Bronchial epithelial cell (primary cell): Measurements from ENCODE around the gene RDH13. TPM values are rescaled to one million over a fixed set of nuclear protein-coding genes. Genes with fewer than 3 reads are reported as not detected.
"Not testable (repeated sequence)": the region's sequence is repeated elsewhere in the genome, so short reads cannot be mapped to it uniquely, and the experiment has no call there.

ENCODE experiments used
- DNase-seq: peaks from one replicate; pipeline ENCODE4 v3.0.0-alpha.2; 2010; ENCODE audit warnings: low read depth
- FAIRE-seq: peaks from 2 replicates; lab custom pipeline; 2011; peaks lifted over from hg19 to GRCh38; lab: Jason Lieb, UNC
- H3K27me3 ChIP-seq: 2 replicates; pipeline ENCODE4 v1.5.1; 2011; ENCODE audit warnings: low read length; ENCODE audit not compliant: control insufficient read depth, insufficient read depth
- H3K36me3 ChIP-seq: 2 replicates; pipeline ENCODE4 v1.5.1; 2011; ENCODE audit warnings: low read length; ENCODE audit not compliant: control insufficient read depth, insufficient read depth
- H3K4me3 ChIP-seq: 2 replicates; pipeline ENCODE4 v1.5.1; 2011; ENCODE audit warnings: mild to moderate bottlenecking, low read depth, low read length, control low read depth
- total RNA-seq: library from RNA; depleted of rRNA; stranded (reverse); fragments of >200 nt; gene quantifications from 2 replicates; pipeline ENCODE4 v1.2.1, GENCODE V29; 2014
- TF ChIP-seq, protein P1 (sequence below): IDR thresholded peaks from 2 replicates; pipeline ENCODE4 v1.5.1; 2011; ENCODE audit warnings: mild to moderate bottlenecking, moderate library complexity, low read length, control low read depth, inconsistent platforms; ENCODE audit not compliant: insufficient read depth, severe bottlenecking

Gene RDH13
- total RNA-seq: 23.7 and 37.0 TPM in 2 replicates

DNA sequence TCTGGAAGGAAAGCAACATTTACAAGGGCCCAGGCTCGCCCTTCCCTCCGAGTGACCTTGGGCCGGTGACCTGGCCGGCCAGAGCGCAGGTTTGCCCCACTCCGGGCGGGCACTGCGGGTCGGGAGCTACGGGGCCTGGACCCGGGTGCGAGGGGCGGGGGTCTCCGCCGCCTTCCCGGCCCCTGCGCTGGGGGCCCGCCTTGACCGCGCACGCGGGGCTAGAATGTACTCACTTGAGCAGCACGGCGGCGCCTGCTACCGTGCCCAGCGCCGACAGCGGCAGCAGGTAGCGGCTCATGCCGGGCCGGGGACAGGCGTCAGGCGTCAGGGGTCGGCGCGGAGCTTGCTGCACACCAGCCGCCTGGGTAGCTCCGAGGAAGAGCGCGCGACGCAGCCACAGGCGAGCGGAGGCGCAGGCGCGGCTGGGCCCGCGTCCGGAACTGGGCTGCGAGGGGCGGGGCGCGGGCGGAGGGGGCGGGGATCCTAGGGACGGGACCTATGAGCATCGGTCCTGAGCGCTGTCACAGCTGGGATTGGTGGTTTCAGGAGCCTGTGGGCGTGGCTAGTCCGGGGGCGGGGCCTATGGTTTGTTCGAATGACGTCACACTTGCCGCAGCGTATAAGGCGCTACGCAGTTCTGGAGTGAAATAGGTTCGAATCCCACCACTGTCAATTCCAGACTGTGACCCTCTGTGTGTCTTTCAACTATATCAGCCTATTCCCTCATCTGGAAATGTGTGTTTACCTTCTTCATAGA lies at the start of gene RDH13:
Gene RDH13, minus strand, starts transcription at position 414 of the 757 bp plus-strand sequence. Its CDS starts 116 bp downstream, at position 298.
- peaks cover 3% of the 10 kb centered on the region for H3K36me3 ChIP-seq
- TF ChIP-seq, protein P1, sequence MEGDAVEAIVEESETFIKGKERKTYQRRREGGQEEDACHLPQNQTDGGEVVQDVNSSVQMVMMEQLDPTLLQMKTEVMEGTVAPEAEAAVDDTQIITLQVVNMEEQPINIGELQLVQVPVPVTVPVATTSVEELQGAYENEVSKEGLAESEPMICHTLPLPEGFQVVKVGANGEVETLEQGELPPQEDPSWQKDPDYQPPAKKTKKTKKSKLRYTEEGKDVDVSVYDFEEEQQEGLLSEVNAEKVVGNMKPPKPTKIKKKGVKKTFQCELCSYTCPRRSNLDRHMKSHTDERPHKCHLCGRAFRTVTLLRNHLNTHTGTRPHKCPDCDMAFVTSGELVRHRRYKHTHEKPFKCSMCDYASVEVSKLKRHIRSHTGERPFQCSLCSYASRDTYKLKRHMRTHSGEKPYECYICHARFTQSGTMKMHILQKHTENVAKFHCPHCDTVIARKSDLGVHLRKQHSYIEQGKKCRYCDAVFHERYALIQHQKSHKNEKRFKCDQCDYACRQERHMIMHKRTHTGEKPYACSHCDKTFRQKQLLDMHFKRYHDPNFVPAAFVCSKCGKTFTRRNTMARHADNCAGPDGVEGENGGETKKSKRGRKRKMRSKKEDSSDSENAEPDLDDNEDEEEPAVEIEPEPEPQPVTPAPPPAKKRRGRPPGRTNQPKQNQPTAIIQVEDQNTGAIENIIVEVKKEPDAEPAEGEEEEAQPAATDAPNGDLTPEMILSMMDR: no peak
- H3K4me3 ChIP-seq: peak within 1 kb of the TSS; percentile 63
- no peak for FAIRE-seq
- peak; percentile 86 for DNase-seq
- peaks cover 2% of the 10 kb centered on the region for H3K27me3 ChIP-seq

GRCh38 chr19:55112246-55112776 lies 49.4 kb upstream of the RDH13 start:
- TF ChIP-seq, protein P1: no peak
- H3K27me3 ChIP-seq: no peaks in the 10 kb centered on the region
- FAIRE-seq (no peak), DNase-seq (no peak)
- no peak overlapping the region for H3K4me3 ChIP-seq
- H3K36me3 ChIP-seq: peaks cover 7% of the 10 kb centered on the region

- no peaks in the 10 kb centered on the region for H3K27me3 ChIP-seq
- DNase-seq (no peak), FAIRE-seq (no peak)
- TF ChIP-seq, protein P1: no peak
- no peak overlapping the region for H3K4me3 ChIP-seq
- H3K36me3 ChIP-seq: peaks cover 7% of the 10 kb centered on the region
Measured at GRCh38 chr19:55111238-55111831, 48.4 kb upstream of the RDH13 start.

DNA sequence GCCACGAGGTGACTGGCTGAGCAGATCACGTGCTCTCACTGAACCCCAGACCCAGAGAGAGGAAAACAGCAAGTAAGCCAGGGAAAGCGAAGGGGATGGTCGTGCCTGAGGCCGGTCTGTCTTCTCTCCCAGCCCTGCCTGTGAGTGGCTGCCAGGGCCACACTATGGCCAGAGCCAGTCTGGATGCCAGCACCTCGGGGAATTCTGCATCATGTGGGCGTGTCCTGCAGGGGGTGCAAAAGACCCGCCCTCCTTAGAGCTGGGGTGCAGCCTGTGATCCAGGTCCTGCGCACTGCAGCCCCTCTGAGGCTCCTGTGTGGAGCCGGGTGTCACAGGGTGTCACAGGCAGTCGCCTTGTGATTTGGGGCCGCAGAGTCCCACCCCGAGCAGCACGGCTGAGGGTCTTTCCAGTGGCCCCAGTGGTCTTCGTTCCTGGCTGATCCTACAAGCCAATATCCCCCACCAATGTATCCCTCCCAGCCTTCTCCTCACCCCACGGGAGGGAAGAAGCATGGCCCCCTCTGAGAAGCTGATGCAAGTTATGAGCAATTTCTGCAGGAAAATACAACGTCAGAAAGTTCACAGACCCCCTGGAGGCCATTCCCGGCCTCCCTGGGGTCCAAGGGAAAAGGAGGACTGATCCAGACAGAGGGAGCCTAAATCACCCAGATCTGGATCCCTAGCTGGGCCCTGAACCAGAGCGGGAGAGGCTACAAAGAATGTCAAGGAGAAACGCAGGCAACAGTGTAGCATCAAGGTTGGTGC lies 46.8 kb upstream of the RDH13 start:
- TF ChIP-seq, protein P1: no peak
- DNase-seq (no peak), FAIRE-seq (no peak)
- Histone ChIP-seq H3K27me3 (no peaks in the 10 kb centered on the region), H3K36me3 (peaks cover 7% of the 10 kb centered on the region), H3K4me3 (no peak overlapping the region)

DNA sequence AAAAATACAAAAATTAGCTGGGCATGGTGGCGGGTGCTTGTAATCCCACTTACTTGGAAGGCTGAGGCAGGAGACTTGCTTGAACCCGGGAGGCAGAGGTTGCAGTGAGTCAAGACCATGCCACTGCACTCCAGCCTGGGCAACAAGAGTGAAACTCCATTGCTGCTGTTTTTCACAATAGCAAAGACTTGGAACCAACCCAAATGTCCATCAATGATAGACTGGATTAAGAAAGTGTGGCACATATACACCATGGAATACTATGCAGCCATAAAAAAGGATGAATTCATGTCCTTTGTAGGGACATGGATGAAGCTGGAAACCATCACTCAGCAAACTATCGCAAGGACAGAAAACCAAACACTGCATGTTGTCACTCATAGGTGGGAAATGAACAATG lies 44.3 kb upstream of the RDH13 start:
- DNase-seq, FAIRE-seq, H3K4me3 ChIP-seq, H3K27me3 ChIP-seq: not testable (repeated sequence)
- peaks cover 11% of the 10 kb centered on the region for H3K36me3 ChIP-seq

DNA sequence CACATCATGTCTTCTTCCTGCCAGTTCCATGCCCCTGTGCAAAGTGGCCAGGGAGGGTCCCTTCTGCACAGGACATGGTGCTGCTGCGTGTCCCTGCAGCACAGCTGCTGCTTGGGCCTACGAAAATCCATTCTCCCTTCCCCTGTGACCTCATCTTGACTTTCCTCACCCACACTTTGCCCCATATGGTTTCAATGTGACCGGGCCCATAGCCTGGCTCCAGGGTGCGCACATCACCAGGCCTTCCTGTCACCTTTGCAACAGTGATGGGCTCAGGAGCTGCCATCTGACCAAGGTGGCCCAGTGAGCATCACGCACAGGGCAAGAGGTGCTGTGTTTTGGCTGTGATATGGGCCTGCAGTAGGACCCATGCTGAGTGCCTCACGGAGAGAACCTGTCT lies 43.6 kb upstream of the RDH13 start:
- no peak for FAIRE-seq

More for the DNA sequence above, 43.6 kb upstream of the RDH13 start:
- H3K27me3 ChIP-seq: no peaks in the 10 kb centered on the region
- DNase-seq: no peak
- no peak overlapping the region for H3K4me3 ChIP-seq
- peaks cover 11% of the 10 kb centered on the region for H3K36me3 ChIP-seq
- TF ChIP-seq, protein P1: no peak
